Measurements from ENCODE around the gene PHLDA3.
A peak's percentile ranks its signal among the peaks of the same experiment; 100 is the strongest.

DNA sequence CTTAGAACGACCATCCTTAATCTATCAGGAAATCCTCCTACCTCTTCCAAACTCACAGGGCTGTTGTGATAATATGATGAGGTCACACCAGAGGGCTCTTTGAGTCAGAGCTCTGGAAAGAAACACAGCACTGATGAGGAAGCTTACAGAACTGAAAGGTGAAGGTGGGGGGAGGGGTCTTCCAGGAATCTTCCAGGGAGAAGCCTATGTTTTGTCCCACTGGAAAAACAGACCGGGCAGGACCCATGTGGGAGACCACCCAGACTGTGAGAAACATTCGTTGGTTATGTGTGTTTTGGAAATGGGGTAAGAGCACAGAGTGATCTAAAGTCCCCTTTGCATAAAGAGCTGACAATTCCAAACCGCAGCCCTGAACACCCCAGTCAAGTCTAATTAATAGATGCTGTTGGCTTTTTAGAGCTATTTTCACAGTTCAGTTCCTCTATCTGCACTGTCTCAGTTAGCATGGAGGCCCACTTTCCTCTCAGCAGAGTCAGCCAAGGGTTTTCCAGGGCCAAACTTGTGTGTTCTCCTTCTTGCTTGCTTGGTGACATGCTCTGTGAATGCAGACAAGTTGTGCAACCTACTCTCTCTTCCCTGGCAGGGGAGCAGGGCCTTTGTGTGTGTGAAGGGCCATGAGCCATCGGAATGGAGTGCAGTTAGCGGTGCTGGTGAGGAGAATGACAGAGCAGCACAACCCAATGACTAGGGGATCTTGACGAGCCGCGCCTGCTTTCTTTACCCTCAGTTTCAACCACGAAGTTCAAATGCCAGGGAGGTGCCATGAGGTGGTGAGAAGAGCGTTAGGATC lies 12.3 kb downstream of the PHLDA3 start:
- TF ChIP-seq, protein P1, sequence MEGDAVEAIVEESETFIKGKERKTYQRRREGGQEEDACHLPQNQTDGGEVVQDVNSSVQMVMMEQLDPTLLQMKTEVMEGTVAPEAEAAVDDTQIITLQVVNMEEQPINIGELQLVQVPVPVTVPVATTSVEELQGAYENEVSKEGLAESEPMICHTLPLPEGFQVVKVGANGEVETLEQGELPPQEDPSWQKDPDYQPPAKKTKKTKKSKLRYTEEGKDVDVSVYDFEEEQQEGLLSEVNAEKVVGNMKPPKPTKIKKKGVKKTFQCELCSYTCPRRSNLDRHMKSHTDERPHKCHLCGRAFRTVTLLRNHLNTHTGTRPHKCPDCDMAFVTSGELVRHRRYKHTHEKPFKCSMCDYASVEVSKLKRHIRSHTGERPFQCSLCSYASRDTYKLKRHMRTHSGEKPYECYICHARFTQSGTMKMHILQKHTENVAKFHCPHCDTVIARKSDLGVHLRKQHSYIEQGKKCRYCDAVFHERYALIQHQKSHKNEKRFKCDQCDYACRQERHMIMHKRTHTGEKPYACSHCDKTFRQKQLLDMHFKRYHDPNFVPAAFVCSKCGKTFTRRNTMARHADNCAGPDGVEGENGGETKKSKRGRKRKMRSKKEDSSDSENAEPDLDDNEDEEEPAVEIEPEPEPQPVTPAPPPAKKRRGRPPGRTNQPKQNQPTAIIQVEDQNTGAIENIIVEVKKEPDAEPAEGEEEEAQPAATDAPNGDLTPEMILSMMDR (conservative IDR thresholded peaks at IDR 0.05; ENCODE audit: low read depth, low read length), result no peak
- TF ChIP-seq BHLHE40 (IDR thresholded peaks at IDR 0.05; ENCODE audit: low read depth, low read length) (peak; percentile 78), USF2 (IDR thresholded peaks at IDR 0.05; ENCODE audit: low read depth, low read length) (0 out of 2 replicates have a peak, but pooled peaks have one; percentile 29), ELK1 (IDR thresholded peaks at IDR 0.05; ENCODE audit: borderline replicate concordance, low read depth, low read length) (no peak), RCOR1 (IDR thresholded peaks at IDR 0.05; ENCODE audit: insufficient replicate concordance, low read length) (peak; percentile 87), CEBPB (IDR thresholded peaks at IDR 0.05; ENCODE audit: low read depth, low read length) (peak; percentile 100), MAZ (IDR thresholded peaks at IDR 0.05; ENCODE audit: borderline replicate concordance, low read depth, low read length) (peak; percentile 76), FOS (IDR thresholded peaks at IDR 0.05; ENCODE audit: low read depth, low read length) (peak; percentile 94), RFX5 (IDR thresholded peaks at IDR 0.05; ENCODE audit: low read depth, low read length) (no peak; the same call in 1 of the 2 replicates), POLR2A (IDR thresholded peaks at IDR 0.05; ENCODE audit: low read depth, low read length) (no peak; the same call in none of the 2 replicates), SMC3 (IDR thresholded peaks at IDR 0.05; ENCODE audit: low read depth, low read length) (peak; percentile 21; the same call in 1 of the 2 replicates), MAFK (IDR thresholded peaks at IDR 0.05; ENCODE audit: low read depth, low read length) (peak; percentile 36; the same call in 1 of the 2 replicates), MXI1 (IDR thresholded peaks at IDR 0.05; ENCODE audit: borderline replicate concordance, low read depth, low read length) (no peak; the same call in 1 of the 2 replicates), RAD21 (IDR thresholded peaks at IDR 0.05; ENCODE audit: low read length) (peak; percentile 32)
